Measurements from ENCODE around the gene COL4A2. TPM values are rescaled to one million over a fixed set of nuclear protein-coding genes. Genes with fewer than 3 reads are reported as not detected.

The COL4A2 gene
- total RNA-seq, 2 experiments from 2014 or later: not detected

- DNase-seq (no peak), ATAC-seq (no peak)
- Mint-ChIP-seq H3K36me3 (peaks cover 6% of the 10 kb centered on the region), H3K4me1 (peaks cover 3% of the 10 kb centered on the region), H3K27ac (no peak overlapping the region), H3K9me3 (ENCODE audit: low read depth) (no peaks in the 10 kb centered on the region), H3K27me3 (no peaks in the 10 kb centered on the region), H3K4me3 (no peak overlapping the region)
- CTCF ChIA-PET: interaction anchor here (1.1 to 1.6 kb wide), 2 partner anchors 15 to 98 kb away, joined by 3 to 4 read pairs; no protein-coding TSS in a partner anchor
Observed at GRCh38 chr13:110553417-110553816, 246.3 kb downstream of the COL4A2 start.

- Mint-ChIP-seq H3K27ac (no peak overlapping the region), H3K27me3 (no peaks in the 10 kb centered on the region), H3K4me1 (peaks cover 3% of the 10 kb centered on the region), H3K4me3 (no peak overlapping the region), H3K36me3 (peaks cover 7% of the 10 kb centered on the region), H3K9me3 (ENCODE audit: low read depth) (no peaks in the 10 kb centered on the region)
- no peak for DNase-seq
- ATAC-seq: no peak
- CTCF ChIA-PET: interaction anchor here (1.1 kb wide), 1 partner anchor 98 kb away, joined by 4 read pairs; no protein-coding TSS in a partner anchor
Observed at GRCh38 chr13:110554227-110554836, 247.2 kb downstream of the COL4A2 start.

GRCh38 chr13:110554946-110555345 is 247.9 kb downstream of the COL4A2 start:
- CTCF ChIA-PET: interaction anchor here (0.9 kb wide), 1 partner anchor 55 kb away, joined by 3 read pairs; no protein-coding TSS in a partner anchor
- peaks cover 4% of the 10 kb centered on the region for H3K4me1 Mint-ChIP-seq

GRCh38 chr13:110555601-110556223 is 248.6 kb downstream of the COL4A2 start:
- CTCF ChIA-PET: interaction anchor here (0.9 kb wide), 1 partner anchor 54 kb away, joined by 3 read pairs; no protein-coding TSS in a partner anchor
- Mint-ChIP-seq H3K4me1 (peaks cover 10% of the 10 kb centered on the region), H3K9me3 (ENCODE audit: low read depth) (no peaks in the 10 kb centered on the region), H3K27ac (no peak overlapping the region), H3K36me3 (peaks cover 7% of the 10 kb centered on the region), H3K4me3 (no peak overlapping the region), H3K27me3 (peaks cover 8% of the 10 kb centered on the region)
- ATAC-seq: no peak
- DNase-seq: no peak

More at GRCh38 chr13:110554946-110555345, 247.9 kb downstream of the COL4A2 start:
- Mint-ChIP-seq H3K36me3 (peaks cover 7% of the 10 kb centered on the region), H3K9me3 (ENCODE audit: low read depth) (no peaks in the 10 kb centered on the region), H3K27ac (no peak overlapping the region), H3K27me3 (peaks cover under 1% of the 10 kb centered on the region), H3K4me3 (no peak overlapping the region)
- DNase-seq (no peak), ATAC-seq (no peak)

GRCh38 chr13:110556224-110556606 is 249.1 kb downstream of the COL4A2 start:
- CTCF ChIA-PET: interaction anchor here (0.5 kb wide), 1 partner anchor 66 kb away, joined by 3 read pairs; no protein-coding TSS in a partner anchor
- Mint-ChIP-seq H3K27ac (no peak overlapping the region), H3K36me3 (peaks cover 7% of the 10 kb centered on the region), H3K4me1 (peaks cover 13% of the 10 kb centered on the region), H3K4me3 (no peak overlapping the region), H3K9me3 (ENCODE audit: low read depth) (no peaks in the 10 kb centered on the region), H3K27me3 (peaks cover 11% of the 10 kb centered on the region)
- ATAC-seq: no peak
- DNase-seq: no peak

- CTCF ChIA-PET: no interaction called here
- no peaks in the 10 kb centered on the region for H3K9me3 Mint-ChIP-seq (ENCODE audit: low read depth)
- peaks cover 15% of the 10 kb centered on the region for H3K4me1 Mint-ChIP-seq
- H3K27ac Mint-ChIP-seq: no peak overlapping the region
- H3K27me3 Mint-ChIP-seq: peaks cover 15% of the 10 kb centered on the region
- ATAC-seq: no peak
- peaks cover 8% of the 10 kb centered on the region for H3K36me3 Mint-ChIP-seq
- no peak overlapping the region for H3K4me3 Mint-ChIP-seq
- no peak for DNase-seq
Observed at GRCh38 chr13:110557082-110557481, 250.0 kb downstream of the COL4A2 start.

GRCh38 chr13:110557610-110558305 is 250.7 kb downstream of the COL4A2 start:
- Mint-ChIP-seq H3K4me3 (no peak overlapping the region), H3K27ac (no peak overlapping the region), H3K4me1 (peaks cover 20% of the 10 kb centered on the region), H3K36me3 (peaks cover 8% of the 10 kb centered on the region), H3K9me3 (ENCODE audit: low read depth) (no peaks in the 10 kb centered on the region), H3K27me3 (peaks cover 19% of the 10 kb centered on the region)
- DNase-seq (no peak), ATAC-seq (no peak)
- CTCF ChIA-PET: no interaction called here

- peaks cover 36% of the 10 kb centered on the region for H3K27me3 Mint-ChIP-seq
- CTCF ChIA-PET: interaction anchor here (1.6 kb wide), 1 partner anchor 104 kb away, joined by 5 read pairs; no protein-coding TSS in a partner anchor
- H3K27ac Mint-ChIP-seq: no peak overlapping the region
- H3K36me3 Mint-ChIP-seq: peaks cover 10% of the 10 kb centered on the region
- H3K4me3 Mint-ChIP-seq: no peak overlapping the region
- no peaks in the 10 kb centered on the region for H3K9me3 Mint-ChIP-seq (ENCODE audit: low read depth)
- DNase-seq: no peak
- H3K4me1 Mint-ChIP-seq: peaks cover 32% of the 10 kb centered on the region
- no peak for ATAC-seq
Observed at GRCh38 chr13:110559429-110559943, 252.4 kb downstream of the COL4A2 start.

DNA sequence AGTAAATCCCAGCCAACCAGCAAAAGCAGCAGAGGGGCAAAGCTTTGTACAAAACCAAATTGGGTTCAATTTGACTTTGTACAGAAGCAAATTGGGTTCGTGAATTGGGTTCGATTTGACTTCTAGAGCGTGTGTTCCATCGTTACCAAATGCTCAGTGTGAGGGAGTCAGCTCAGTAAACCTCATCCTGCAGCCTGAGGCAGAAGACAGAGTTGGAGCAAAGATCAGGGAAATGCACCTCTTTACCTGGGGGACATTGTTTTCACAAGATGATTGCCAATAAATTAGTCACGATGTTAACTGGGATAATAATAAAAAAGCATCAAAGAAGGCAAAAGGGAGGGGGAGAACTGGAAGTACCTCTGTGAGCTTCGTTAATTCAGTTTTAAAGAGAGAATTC is 252.9 kb downstream of the COL4A2 start:
- CTCF ChIA-PET: interaction anchor here (1.6 kb wide), 1 partner anchor 104 kb away, joined by 5 read pairs; no protein-coding TSS in a partner anchor
- DNase-seq (no peak), ATAC-seq (no peak)
- peaks cover 10% of the 10 kb centered on the region for H3K36me3 Mint-ChIP-seq
- no peak overlapping the region for H3K4me3 Mint-ChIP-seq
- peaks cover 32% of the 10 kb centered on the region for H3K4me1 Mint-ChIP-seq
- H3K27me3 Mint-ChIP-seq: peaks cover 41% of the 10 kb centered on the region
- H3K9me3 Mint-ChIP-seq (ENCODE audit: low read depth): no peaks in the 10 kb centered on the region
- H3K27ac Mint-ChIP-seq: no peak overlapping the region

DNA sequence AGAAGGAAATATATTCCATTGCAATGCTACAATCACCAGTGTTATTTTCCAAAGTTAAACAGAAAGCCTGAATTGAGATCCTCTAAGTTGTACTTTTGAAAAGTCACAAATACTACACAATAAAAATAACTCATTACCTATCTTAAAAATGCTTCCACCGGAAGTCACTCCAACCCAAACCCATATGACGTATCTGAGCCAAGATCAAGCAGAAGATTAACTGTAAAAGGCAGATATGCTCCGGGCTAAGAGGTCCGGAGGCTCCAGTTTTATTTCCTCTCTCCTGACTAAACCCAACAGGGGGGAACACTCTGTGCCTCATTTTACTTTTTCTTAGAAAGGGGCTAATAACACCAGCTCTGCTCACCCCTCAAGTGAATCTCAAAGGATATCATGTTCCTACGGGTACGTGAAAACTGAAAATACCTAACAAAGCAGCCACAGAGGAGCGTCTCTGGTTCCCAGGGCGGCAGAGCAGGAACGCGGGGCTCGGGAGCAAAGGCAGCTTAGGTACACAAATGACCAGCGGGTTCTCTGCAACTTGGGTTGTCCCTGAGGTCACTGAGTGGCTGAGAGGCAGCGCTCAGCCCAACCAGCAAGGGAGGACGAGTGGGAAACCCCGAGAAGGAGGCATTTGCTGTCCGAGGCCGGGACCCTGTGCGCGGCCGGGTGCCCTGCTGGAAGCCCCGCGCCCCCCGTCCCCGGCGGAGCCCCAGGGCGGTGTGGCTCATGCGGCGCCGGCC is 253.7 kb downstream of the COL4A2 start:
- ATAC-seq: peak; percentile 15
- CTCF ChIA-PET: interaction anchor here (1.5 to 1.6 kb wide), 2 partner anchors 105 kb away, joined by 4 to 5 read pairs; no protein-coding TSS in a partner anchor
- H3K9me3 Mint-ChIP-seq (ENCODE audit: low read depth): no peaks in the 10 kb centered on the region
- H3K4me1 Mint-ChIP-seq: peaks cover 32% of the 10 kb centered on the region
- no peak for DNase-seq
- peak overlapping the region; percentile 20 for H3K27ac Mint-ChIP-seq
- H3K4me3 Mint-ChIP-seq: peak overlapping the region; percentile 86
- peaks cover 10% of the 10 kb centered on the region for H3K36me3 Mint-ChIP-seq
- H3K27me3 Mint-ChIP-seq: peaks cover 49% of the 10 kb centered on the region

DNA sequence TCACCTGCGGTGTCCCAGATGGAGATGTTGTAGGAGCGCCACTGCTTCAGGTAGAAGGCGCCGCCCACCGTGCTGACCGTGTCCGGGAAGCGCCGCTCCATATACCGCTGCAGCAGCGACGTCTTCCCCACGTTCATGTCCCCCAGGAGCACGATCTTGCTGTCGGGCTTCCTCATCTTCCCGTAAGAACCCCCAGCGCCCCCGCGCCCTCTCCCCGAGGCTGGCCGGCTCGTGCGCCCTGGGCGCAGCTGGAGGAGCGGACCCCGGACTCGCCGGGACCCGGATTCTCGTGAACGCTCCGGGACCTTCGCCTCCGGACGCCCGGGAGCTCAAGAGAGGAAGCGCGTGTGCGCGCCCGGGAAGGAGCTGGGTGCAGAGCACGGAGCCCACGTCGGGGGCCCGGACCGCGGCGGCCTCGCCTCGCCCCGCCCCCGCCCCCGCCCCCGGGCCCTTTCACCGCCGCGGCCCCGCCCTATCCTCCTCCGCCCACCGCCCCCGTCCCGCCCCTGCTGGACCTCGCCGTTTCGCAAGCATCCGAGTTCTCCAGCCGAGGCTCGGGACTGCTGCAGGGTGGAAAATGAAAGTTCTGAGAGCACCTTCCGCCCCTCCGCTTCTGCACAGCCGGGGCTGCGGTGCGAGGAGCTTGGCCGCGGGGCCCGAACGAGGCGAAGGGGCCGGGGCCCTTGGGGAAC is 254.4 kb downstream of the COL4A2 start, which contains the start of gene RAB20:
RAB20 (minus strand) TSS at position 379 of the 692 bp plus-strand sequence; CDS start at position 176, 203 bp downstream.
- CTCF ChIA-PET: interaction anchor here (1.3 to 1.5 kb wide), 2 partner anchors 106 to 354 kb away, joined by 3 to 4 read pairs; no protein-coding TSS in a partner anchor
- Mint-ChIP-seq H3K4me1 (peaks cover 29% of the 10 kb centered on the region), H3K9me3 (ENCODE audit: low read depth) (no peaks in the 10 kb centered on the region), H3K27me3 (peaks cover 51% of the 10 kb centered on the region), H3K36me3 (peaks cover 10% of the 10 kb centered on the region), H3K27ac (peak within 1 kb of the TSS; percentile 69), H3K4me3 (peak within 1 kb of the TSS; percentile 86)
- ATAC-seq: peak; percentile 78
- peak; percentile 74 for DNase-seq

DNA sequence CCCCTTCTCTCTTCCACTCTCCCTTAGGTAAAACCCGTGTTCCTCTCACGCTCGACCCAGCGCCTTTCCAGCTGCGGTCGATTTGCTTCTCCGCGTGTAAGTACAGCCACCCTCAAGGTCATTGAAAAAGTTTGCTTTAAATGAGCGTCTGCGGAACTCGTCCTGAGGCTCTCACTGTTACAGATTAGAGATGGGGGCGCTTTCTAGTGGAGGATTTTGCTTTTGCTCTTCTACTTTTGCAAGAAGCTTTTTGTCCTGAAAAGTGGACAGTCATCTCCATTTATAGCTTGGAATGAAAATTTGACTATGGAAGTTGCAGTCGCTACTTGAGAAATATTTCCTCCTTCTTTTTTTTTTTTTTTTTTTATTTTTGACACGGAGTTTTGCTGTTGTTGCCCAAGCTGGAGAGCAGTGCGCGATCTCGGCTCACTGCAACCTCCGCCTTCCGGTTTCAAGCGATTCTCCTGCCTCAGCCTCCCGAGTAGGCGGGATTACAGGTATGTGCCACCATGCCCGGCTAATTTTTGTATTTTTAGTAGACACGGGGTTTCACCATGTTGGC is 255.0 kb downstream of the COL4A2 start:
- H3K4me1 Mint-ChIP-seq: peaks cover 29% of the 10 kb centered on the region
- CTCF ChIA-PET: interaction anchor here (1.3 to 1.5 kb wide), 2 partner anchors 107 to 353 kb away, joined by 3 to 4 read pairs; no protein-coding TSS in a partner anchor
- H3K27me3 Mint-ChIP-seq: peaks cover 52% of the 10 kb centered on the region
- H3K36me3 Mint-ChIP-seq: peaks cover 5% of the 10 kb centered on the region
- DNase-seq (no peak), ATAC-seq (no peak)
- peak overlapping the region; percentile 86 for H3K4me3 Mint-ChIP-seq
- peak overlapping the region; percentile 69 for H3K27ac Mint-ChIP-seq
- no peaks in the 10 kb centered on the region for H3K9me3 Mint-ChIP-seq (ENCODE audit: low read depth)

Data from activated CD8-positive, alpha-beta memory T cell treated with anti-CD3 and anti-CD28 coated beads, Interleukin-2, amount 10 ng/mL, durations not matched to agents 7 days and 5 days (primary cell).